Islet of Langerhans (tissue), 1 donor: Measurements from ENCODE around the gene INPP5B.

Experiments used
- FAIRE-seq: peaks from one replicate; lab custom pipeline; 2011; peaks lifted over from hg19 to GRCh38; lab: Jason Lieb, UNC

The INPP5B gene

DNA sequence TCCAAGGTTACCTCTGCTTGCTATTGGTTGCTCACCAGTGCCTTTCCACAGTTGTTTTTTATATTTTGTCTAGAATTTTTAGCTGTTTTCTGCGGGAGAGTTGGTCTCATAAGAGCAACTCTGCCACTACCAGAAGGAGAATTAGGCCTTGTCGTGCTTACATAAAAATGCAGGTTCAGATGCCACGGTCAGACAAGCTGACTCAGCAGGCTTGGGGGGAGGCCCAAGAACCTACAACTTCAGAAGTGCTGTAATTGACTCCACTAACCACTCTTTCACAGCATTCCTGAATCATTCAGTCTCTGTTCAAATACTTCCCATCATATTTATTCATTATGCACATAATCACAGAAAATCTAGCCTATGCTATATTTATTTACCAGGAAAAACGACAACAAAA lies 115.7 kb downstream of the INPP5B start:
- FAIRE-seq, result no peak

- no peak for FAIRE-seq
Measured at GRCh38 chr1:37828410-37829074, 118.3 kb downstream of the INPP5B start.

DNA sequence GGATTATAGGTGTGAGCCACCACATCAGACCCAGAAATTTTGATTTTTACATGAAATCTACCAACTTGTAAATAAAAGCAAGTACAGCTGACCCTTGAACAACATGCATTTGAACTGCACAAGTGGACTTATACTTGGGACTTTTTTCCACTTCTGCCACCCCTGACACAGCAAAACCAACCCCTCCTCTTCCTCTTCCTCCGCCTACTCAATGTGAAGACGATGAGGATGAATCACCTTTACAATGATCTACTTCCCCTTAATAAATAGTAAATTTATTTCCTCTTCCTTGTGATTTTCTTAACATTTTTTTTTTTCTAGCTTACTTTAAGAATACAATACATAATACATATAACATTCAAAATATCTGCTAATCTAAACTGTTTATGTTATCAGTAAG lies 121.3 kb downstream of the INPP5B start:
- FAIRE-seq, result no peak

GRCh38 chr1:37824001-37824400 lies 122.9 kb downstream of the INPP5B start:
- FAIRE-seq, result no peak

DNA sequence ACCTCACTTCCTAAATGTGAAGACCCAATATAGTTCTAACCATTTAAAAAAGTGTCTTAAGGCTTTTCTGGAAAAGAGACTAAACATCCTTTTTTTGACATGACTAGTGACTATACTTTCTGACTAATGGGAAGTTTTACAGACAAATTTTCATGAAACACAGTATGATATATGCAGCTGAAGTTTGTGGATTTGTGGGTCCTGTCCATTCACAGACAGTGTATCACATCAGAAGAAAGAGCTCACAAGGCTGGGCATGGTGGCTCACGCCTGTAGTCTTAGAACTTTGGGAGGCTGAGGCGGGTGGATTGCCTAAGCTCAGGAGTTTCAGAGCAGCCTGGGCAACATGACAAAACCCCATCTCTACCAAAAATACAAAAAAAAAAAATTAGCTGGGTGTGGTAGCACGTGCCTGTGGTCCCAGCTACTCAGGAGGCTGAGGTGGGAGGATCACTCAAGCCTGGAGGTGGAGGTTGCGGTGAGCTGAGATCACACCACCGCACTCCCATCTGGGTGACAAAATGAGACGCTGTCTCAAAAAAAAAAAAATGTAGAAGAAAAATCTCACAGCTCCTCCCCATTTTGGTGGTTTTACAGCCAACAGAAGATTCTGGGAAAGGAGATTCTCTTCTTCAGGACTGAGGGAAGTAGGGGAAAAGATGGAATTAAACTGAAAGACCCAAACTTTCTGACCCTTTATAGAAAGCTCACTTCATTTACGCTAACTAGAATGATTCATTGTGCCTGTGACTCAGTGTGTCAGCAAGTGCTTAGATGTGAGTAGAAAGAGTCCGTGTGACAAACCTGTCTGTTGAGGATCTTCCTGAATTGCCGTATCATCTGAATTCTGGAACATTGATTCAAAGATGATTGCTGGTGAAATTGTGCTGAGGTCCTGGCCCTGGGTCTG lies 123.7 kb downstream of the INPP5B start:
- no peak for FAIRE-seq

- FAIRE-seq, result no peak
Measured at GRCh38 chr1:37821481-37821880, 125.4 kb downstream of the INPP5B start.

DNA sequence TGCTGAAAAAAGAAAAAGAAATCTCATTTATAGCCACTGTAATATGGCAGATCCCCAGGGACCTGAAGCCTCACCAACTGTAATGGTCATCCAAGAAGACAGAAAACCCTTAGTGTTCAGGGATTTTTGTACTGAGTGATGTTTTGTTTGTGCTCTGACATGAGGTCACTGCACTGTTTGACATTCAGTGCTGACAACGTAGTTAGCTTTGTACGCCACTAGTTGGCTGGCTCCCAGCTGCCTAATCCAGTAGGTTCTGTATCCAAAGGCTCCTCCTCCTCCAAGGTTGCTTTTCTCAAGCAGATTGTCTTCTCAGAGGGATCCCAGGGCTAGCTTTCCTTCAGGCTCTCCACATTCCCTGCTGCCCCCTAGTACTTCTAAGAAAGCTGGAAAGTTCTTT lies 129.4 kb downstream of the INPP5B start:
- FAIRE-seq, result peak; percentile 96

DNA sequence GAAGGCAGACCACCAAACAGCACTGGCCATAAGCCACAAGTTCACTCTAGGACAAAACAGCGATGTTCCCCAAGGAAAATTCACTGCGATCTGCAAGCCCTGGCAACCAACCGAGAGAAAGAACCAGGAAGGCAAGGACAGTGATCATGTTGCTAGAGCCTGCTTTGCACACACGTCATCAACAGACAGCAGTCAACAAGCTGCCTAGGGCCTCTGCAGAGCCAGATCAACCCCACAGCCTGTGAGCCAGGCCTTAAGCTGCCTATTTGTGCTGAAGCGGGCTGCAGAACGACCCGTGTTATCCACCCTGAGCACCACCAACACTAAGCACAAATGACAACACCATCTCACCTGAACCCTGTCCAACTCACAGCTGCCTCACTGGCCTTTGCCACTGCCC lies 132.6 kb downstream of the INPP5B start:
- FAIRE-seq, result no peak

DNA sequence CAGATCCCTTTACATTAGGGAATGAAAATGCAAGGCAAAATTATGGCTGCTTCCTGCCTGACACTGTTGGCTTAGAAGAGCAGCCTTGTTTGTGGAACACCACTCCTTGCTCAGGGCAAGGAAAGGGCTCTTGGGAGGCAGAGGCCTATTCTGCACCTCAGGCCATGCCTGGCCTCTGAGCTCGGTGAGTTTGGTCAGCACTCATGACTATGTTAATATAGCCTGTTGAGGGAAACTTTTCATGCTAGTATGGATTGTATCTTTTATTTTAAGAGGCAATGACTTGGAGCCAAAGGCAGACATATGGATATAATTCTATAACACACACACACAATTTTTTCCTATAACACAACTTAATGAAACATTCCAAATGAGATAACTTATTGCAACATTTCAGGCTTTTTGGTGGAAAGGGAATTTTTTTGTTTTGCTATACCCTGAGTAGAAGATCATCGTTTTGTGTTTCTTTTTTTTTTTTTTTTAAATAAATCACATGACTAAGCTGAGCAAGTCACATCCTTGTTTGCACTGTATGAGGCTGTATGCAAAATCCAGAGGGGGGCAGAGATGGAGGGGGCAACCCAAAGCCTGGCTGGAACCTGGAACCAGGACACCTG lies 133.2 kb downstream of the INPP5B start:
- FAIRE-seq, result no peak

GRCh38 chr1:37811027-37811655 lies 135.7 kb downstream of the INPP5B start:
- FAIRE-seq, result no peak
